GM21619 (cell line): Measurements from ENCODE around the gene ZNF674.
A peak's percentile ranks its signal among the peaks of the same experiment; 100 is the strongest.
"Not testable (repeated sequence)": the region's sequence is repeated elsewhere in the genome, so short reads cannot be mapped to it uniquely, and the experiment has no call there.

ENCODE experiments used
- ATAC-seq: cut with Tn5 transposase; IDR thresholded peaks from one replicate; pipeline ENCODE4 v1.9.1; 2021; ENCODE audit not compliant: unreplicated experiment

ZNF674 gene

DNA sequence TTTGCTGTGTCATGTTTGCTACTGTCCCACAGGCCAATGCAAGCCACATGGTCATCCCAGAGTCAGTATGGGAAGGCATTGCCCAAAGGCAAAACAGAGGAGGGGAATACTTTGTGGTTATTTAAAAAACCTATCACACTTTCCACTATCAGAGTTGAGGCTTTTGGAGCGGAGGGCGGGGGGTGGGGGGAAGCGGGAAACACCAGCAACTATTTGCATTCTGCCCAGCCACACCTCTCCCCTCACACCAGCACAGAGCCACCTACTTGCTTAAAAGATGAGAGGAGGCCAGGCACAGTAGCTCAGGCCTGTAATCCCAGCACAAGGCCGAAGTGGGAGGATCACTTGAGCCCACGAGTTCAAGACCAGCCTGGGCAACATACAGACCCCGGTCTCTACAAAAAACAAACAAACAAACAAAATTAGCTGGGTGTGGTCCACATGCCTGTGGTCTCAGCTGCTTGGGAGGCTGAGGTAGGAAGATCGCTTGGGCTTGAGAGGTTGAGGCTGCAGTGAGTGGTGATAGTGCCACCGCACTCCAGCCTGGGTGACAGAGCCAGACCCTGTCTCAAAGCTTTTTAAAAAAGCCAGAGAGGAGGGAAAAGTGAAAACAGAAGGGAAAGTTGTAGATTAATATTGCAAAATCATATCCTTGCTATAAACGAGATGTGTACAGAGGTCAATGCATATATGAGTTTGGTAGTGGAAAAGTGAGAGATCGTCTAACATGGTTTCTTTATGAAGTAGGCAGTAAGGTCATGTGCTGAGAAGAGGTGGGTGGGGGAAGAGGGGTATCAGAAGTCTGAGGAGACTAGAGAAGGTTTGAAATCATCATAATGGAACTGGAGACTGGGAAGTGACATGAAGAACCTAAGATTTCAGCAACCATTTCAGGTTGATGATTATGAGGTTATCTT is 26.5 kb upstream of the ZNF674 start:
- ATAC-seq = no peak

DNA sequence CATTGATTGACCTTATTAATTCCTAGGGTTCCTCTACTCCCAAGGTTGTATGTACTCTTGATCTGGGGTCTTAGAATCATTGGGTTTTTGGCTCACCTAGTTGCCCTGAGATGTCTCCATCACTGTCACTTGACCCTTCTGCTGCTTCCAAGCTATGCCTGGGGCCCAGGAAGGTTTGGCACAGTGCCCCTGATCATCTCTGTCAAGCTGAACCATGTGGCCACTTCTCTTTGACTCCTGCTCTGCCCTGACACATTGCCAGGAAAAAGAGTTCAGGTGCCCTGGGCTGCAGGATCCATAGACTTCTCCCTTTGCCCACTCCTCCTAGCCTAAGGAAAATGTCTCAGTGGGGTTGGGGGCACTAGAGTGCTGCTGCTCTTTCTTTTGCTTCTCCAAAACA is 24.4 kb upstream of the ZNF674 start:
- ATAC-seq = no peak

DNA sequence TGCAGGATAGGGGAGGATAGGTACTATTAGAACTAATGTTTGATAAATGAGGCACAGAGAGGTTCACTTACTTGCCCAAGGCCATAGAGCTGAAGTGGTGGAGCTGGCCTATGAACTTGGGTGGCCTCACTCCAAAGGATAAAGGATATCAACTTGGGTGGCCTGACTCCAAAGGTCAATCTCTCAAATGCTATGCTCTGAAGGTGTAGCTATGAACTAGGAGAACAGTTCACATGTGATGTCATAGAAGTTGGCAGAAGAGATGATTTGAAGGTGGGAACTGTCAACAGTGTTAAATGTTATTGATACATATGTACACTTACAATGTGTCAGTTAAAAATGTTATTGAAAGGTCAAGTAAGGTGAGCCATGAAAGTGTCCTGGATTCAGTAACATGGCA is 22.2 kb upstream of the ZNF674 start:
- ATAC-seq = no peak

DNA sequence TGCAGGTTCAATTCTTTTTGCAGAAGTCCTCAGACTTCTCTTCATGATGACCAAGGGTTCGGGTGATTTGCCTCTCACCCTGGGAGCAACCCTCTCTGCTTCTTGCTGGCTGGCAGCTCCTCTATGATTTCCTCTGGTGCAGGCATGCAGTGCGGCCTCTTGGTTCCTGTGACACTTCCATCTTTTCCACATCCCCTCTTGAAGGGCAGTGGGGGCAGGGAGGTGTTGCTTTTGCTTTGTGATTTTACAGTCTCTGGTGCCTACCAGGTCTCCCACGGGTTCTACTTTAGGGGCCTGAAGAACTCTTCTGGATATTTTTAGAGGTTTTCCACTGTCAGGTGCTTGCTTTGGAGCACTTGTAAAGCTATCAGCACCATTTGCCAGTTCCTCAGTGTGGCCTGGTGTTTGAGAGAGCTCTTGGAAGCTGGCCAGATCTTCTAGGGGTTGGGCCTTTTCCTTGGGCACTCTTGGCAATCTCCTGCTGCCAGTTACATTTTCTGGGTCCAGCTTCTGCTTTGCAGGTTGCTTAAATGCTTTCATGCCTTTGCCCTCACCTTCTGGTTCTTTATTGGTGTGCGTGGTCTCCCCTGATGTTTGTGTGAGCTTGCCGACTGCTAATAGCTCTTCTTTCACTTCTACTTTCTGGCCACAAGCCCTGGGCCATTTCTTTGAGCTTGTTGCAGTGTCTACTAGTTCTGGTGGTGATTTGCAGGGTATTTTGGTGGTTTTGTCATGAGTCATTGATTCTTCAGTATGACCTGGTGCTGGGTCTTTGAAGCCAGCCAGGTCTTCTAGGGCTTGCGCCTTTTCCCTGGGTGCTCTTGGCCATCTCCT is 16.8 kb upstream of the ZNF674 start:
- ATAC-seq = peak; percentile 96

DNA sequence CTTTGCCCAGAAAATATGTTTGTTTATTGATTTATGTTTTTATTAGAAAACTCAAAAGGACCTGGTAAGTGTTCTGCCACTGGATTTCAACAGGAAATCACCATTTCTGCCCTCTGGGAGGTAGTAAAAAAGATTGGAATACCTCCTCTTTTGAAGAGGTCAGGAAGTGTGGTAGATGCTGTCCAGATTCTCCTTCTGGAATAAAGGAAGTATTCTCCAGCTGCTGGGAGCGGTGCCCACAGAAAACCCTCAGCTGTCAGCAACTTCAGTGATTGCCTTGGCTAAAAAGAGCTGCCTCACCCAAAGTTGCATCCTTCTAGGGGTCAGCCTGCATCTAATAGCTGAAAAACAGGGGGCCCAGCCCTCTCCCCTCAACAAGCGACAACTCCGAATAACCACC is 13.8 kb upstream of the ZNF674 start:
- ATAC-seq = no peak

DNA sequence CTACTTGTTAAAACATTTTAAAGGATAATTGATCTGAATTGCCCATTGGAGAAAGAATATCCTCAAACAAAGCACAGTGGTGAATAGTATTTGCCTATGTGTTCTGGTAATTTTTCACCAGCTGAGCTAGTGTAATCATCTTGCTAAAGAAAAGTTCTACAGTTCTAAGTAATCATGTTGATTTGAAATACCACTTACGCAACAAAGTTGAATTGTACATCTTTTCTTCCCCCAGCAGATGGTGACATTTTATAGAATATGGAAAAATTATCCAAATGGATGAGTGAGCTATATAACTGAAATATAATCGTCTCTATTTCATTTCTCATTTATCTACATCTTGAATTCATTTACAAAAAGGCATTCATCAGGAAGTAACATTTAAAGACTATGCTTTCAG is 9.7 kb upstream of the ZNF674 start:
- no peak for ATAC-seq

DNA sequence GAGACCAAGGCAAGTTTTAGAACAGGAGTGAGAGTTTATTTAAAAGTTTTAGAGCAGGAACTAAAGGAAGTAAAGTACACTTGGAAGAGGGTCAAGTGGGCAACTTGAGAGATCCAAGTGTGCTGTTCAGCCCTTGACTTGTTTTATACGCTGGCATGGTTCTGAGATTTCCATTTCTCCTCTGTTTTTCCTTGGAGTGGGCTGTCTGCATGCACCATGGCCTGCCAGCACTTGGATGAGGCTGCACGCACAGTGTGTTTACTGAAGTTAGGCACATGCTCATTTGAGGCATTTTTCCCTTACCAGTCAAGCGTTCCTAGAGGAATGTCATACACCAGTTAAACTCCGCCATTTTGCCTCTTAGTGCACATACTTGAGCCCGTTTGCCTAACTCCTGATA is 8.7 kb upstream of the ZNF674 start:
- ATAC-seq = no peak

DNA sequence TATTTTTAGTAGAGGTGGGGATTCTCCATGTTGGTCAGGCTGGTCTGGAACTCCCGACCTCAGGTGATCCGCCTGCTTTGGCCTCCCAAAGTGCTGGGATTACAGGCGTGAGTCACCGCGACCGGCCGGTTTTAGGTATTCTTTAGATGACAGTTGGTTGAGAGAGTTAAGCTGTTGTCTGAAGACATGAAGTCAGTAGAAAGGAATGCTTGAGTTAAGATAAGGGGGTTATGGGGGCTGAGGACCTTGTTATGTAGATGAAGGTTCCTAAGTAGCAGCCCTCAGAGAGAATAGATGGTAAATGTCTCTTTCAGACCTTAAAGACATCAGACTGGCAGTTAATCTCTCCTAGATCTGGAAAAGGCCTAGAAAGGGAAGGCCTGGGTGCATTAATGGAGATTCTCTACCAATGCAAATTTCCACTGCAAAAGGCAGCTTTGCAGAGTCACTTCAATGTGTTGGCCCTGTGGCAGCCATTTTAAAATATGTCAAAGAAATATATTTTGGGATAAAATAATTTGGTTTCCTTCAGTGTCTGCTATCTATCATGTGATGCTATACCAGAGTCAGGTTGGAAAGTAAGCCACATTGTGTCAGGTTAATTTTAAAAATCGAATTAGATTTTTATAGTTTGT is 6.4 kb upstream of the ZNF674 start:
- no peak for ATAC-seq

DNA sequence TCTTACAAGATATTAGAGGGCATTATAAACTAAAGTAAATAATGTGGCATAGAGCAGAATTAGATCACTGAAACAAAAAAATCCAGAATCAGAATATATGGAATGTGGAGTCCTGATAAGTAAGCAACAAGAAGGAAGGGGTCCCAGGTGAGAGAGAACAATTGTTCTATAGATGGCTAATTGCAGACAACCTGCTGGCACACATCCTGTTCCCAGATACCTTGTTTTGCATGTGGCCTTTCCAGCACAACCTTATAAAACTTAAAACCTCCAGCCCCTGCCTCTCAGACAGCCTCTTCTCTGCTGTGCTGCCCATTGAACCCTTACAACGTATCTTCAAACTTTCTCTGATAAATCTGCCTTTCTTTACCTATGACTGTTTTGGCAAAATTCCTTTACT is 4.7 kb upstream of the ZNF674 start:
- ATAC-seq = no peak

DNA sequence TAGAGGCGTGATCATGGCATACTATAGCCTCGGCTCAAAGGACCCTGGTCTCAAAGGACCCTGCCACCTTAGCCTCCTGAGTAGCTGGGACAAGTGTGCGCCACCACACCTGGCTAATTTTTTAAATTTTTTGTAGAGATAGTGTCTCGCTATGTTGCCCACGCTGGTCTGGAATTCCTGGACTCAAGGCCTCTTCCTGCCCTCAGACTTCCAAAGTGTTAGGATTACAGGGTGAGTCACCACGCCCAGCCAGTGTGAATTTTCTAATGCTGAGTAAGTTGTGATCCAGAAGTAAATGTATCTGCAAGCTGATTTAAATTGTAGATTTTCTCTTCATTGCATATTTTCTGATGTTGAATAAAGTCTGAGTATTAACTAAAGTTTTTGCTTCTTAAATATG is 2.6 kb upstream of the ZNF674 start:
- ATAC-seq = no peak

DNA sequence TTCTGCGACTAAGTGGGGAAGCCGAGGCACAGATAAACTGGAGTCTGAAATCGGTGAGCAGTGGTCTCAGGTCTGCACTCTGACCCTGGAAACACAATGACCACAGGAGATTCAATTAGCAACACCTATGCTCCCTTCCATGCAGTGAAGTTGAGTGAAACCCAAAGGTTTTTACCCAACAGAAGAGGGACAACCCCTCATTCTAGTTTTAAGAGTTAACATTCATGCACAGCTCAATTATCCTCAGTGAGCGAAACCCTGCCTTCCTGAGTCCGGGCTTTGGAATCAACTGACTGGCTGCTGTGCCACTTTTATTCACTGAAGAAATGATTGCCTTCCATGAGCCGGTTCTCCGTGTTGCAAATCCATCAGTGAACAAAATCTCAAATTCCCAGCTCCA is 694 bp downstream of the ZNF674 start:
- ATAC-seq = not testable (repeated sequence)

DNA sequence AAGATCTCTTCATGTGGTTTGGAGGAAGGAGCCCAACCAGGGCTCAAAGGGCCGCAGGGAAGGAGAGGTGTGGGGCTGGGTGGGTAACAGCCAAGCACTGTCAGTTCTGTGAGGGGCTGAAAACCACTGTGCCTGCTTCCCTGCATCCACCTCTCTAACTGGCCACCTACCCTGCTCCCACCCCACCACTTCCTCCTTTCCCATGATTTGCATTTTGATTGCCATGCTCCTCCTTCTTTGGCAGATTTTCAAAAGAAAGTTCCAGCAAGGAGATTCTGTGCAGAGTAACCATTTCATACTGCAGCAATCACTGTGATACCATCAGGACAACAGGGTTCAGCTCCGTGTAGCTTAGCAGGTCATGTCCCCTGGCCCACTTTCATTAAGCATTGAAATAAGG is 1.8 kb downstream of the ZNF674 start:
- no peak for ATAC-seq

DNA sequence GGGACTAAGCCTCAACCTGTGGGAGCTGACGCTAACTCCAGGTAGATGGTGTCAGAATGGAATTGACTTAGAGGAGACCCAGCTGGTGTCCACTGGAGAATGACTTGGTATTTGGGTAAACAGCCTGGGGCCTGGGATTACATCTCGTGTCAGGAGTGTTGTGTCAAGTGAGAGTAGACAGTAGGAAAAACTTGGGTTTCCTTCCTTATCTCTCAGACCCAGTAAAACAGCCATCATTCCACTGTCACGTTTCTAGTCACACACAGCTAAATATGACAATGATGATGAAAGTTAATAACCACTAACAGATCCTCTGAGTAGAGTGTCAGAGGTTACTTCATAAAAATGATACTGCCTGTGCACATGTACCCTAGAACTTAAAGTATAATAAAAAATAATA is 13.8 kb downstream of the ZNF674 start:
- ATAC-seq = no peak

DNA sequence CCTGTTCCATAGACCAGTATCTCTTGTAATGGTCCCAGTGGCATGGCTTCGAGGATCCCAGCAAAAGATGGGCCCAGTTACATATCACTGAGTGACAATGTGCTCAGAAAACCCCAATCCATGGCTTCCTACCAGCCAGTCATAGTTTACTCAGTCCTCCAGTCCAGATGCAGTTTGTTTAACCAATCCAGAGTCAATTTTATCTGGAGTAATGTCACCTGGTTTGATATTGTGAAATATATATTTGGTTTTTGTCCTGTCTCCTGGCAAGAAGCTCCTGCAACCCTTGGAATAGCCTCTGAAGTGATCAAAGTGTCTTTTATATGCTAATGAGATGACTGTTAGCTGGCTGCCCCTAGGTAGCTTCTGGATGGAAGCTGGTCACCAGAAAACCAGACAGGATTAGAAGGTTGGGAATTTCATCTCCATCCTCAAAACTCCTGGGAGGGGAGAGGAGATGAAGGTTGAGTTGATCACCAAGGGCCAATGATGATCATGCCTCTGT is 14.8 kb downstream of the ZNF674 start:
- not testable (repeated sequence) for ATAC-seq

DNA sequence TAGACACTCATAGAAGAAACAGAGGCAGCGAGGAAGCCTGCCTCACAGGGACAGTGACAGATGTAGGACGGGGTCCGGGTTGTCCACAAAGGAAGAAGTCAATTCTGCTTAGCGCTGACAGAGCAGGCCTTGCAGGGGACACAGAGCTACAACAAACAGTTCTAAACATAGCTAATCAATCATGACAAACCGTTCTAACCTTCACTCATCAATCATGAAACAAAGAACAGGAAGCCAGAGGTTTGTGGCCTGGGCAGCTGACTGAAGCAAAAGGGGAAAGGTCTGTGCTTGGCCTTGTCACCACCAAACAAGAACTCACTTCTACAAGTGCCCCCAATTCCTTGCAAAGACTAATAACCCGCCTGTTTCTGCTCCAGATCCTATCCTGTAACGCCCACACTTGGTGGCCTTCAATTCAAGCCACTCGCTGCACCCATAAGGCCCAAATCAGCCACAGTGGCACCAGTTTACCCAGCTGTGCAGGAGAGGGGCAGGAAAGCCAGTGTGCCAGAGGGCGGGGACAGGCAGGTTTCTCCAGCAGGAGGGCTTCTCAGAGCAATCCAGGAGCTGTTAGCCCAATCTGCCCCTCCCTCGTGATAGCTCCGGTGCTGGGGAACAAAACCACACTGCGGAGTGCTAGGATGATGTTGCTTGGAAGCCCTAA is 15.3 kb downstream of the ZNF674 start:
- not testable (repeated sequence) for ATAC-seq

DNA sequence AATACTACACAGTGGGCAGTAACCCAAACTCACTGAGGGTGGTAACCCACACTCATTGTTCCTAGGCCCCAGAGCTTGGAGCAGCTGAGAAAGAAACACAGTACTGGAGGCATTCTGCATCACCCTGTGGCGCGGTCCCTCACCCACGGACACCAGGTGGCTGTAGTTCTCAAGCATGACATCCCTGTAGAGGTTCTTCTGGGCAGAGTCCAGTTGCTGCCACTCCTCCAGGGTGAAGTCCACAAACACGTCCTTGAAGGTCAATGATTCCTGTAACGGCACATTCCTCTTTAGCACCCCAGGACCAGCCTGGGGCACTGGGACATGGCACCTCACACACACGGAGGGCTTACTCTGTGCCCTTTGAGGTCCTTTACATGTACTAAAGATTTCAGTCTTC is 16.6 kb downstream of the ZNF674 start:
- not testable (repeated sequence) for ATAC-seq

DNA sequence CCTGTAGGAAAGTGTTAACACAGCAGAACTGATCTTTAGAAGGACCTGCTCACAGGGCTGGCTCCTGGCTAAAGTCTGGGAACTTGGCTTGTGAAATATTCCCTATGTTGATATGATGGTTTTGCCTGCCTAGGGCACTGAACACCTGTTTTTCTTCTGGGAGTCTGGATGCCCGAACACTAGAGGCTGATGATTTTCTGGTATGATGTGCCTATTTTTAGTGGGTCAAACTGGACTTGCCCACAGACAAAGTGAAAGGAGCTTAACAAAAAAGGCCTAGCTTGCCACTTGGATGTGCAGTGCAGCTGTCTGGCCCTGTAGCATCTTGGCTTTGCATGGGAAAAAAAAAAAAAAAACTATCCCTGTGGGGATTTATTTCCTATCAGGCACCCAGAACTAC is 39.1 kb downstream of the ZNF674 start:
- no peak for ATAC-seq

DNA sequence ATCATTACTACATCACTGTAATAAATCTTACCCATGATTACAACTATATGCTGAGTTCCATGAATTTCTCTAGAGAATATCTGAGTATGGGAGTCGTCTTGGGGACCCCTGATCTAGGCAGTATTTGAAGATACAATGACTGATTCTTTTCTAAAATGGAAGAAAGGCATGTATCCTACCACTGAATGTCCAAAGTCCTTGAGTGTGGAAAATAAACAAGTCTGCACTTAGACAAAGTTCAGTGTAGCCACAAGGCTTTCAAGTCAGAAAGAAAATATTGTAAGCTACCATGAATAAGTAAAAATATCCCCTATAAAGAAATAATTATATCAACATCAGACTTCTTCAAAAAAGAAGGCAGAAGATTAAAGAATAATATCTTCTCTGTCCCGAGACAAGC is 42.4 kb downstream of the ZNF674 start:
- ATAC-seq = no peak

DNA sequence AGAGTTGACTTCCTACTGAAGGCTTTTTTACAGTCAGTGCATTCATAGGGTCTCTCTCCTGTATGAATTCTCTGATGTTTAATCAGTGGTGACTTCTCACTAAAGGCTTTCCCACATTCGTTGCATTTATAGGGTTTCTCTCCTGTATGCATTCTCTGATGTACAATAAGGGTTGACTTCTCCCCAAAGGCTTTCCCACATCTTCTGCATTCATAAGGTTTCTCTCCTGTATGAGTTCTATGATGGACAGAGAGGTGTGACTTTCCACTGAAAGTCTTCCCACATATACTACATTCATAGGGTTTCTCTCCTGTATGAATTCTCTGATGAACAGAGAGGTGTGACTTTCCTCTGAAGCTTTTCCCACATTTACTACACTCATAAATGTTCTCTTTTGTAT is 45.2 kb downstream of the ZNF674 start:
- no peak for ATAC-seq

DNA sequence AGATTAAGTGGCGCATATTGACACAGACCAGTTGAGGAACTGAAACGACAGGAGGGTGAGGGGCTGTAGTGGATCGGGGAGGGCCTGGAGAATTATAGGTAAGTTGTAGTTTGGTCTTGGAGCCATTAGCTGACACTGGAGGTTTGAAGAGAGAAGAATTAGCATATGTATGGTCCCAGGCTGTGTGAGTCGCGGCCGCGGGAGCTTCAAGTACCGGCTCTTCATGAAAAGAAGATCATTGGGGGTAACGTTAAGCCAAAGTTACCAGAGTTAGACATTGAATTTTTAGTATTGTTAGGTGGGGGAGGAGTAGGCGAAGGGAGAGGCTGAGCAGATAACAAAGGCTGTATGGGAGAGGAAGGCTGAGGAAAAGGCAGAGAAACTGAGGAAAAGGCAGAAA is 56.5 kb downstream of the ZNF674 start:
- ATAC-seq = no peak

DNA sequence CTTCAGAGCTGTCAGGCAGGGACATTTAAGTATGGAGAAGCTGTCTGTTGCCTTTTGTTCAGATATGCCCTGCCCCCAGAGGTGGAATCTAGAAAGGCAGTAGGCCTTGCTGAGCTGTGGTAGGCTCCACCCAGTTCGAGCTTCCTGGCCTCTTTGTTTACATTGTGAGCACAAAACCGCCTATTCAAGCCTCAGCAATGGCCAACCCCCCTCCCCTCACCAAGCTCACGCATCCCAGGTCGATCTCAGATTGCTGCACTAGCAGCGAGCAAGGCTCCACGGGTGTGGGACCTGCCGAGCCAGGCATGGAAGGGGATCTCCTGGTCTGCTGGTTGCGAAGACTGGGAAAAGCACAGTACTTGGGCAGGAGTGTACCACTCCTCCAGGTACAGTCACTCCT is 59.3 kb downstream of the ZNF674 start:
- no peak for ATAC-seq
